SKM-1 (cell line): Measurements from ENCODE around the gene SLC2A13.
"Not testable (repeated sequence)": the region's sequence is repeated elsewhere in the genome, so short reads cannot be mapped to it uniquely, and the experiment has no call there.

Source experiments
- DNase-seq: peaks from one replicate; lab custom pipeline; 2025; ENCODE audit not compliant: unreplicated experiment; lab: John Stamatoyannopoulos, UW

Gene SLC2A13

DNA sequence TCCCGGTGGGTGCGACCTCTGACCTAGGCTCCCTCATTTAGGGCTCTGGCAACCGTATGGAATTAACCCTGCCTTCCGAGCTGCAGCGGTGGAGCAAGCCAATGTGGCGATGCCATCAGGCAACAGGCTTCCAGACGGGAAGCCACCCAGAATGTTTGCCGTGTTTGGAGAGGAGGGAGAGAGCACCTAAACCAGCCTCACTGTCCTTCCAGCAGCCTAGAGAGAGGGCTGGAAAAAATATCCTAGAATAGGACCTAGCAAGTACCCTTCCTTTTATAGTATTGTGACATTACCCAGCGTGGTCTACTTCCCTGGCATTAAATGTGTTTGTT is 287 bp upstream of the SLC2A13 start:
- no peak for DNase-seq

- no peak for DNase-seq
Observed at GRCh38 chr12:40105265-40105514, 691 bp downstream of the SLC2A13 start.

DNA sequence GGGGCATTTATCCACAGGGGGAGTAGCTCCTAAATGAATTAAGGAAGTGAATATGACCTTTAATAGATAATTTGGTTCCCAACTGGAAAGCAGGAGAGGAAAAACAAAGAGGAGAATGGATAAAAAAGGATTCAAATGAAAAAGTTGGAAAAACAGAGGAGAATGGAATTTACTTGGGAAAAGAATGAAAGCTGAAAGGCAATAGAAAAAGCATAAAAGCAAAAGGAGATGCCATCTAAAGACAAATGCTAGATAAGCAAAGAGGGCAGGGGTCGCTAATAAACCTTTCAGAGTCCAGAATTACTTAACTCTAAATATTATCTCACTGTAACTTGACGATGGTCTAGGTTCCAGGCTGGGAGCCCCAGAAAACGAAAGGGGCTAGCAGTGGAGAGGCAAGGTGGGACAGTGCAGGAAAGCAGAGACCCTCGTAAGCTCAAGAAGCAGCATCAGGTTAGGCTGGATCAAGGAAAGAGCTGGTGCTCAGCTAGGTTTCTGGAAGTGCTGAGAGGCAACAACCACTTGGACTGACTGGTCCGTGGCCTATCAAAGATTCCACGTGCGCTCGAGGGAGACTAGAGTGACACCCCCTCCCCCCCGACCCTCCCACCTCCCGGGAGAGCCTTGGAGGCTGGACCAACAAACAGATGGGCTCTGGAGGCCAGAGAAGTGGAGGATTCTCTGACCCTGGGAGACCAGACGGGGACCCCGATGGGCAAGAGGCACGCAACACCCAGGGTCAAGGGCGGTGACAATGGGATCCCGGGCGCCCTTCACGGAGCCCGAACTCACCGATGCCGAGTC is 1.2 kb downstream of the SLC2A13 start:
- no peak for DNase-seq

- no peak for DNase-seq
Observed at GRCh38 chr12:40103043-40103442, 2.8 kb downstream of the SLC2A13 start.

DNA sequence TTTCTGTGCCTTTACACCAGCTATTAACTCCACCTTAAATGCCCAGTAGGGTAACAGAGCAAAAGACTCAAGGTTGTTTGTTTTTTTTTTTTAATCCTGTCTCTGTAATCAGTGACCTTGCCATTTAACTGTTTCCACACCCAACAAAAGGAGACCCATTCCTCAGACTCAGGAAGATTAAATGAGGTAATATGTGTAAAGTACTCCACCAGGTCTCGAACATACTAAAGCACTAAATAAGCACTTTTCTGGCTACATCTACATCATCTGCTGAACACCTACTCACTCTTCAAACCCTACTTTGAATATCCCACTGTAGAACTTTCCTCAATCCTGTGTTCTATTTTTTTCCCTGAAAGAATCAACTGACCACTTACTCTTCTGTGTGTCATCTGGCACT is 4.1 kb downstream of the SLC2A13 start:
- no peak for DNase-seq

DNA sequence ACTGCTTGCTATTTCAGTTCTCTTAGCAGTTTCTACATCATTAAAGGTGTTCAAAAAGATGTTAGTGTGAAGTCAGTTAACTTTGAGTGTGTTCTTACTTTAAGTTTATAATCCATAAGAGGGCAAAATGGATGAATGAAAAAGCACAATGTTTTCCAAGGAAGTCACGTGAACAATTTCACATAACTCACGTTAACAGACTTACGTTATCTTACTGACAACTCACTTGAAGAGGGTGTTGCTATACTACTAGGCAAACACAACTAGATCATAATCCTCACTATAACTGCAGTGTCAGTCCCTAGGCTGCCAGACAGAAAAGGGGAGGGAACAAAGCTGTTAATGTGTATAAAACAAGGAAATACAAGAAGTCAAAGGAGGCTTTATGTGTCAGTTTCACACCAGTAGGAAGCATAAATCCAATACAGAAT is 6.4 kb downstream of the SLC2A13 start:
- DNase-seq: no peak

- no peak for DNase-seq
Observed at GRCh38 chr12:40098406-40099145, 7.3 kb downstream of the SLC2A13 start.

DNA sequence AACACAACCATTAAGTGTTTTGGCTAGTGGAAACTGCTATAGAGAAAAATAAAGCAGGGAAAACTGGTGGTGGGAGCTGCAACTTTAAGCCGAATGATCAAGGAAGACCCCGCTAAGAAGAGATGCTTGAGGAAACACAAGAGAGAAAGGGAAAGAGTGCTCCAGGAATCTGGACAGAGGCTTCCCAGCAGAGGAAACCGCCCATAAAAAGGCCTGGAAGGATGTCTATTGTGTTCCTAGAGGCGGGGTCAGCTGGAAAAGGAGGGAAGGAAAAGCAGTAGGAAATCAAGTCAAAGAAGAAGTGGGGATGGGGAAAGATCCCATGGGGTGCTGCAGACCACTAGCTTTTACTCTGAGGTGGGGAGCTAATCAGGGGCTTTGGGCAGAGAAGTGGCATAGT is 12.4 kb downstream of the SLC2A13 start:
- DNase-seq: no peak

- DNase-seq: no peak
Observed at GRCh38 chr12:40086471-40086870, 19.4 kb downstream of the SLC2A13 start.

DNA sequence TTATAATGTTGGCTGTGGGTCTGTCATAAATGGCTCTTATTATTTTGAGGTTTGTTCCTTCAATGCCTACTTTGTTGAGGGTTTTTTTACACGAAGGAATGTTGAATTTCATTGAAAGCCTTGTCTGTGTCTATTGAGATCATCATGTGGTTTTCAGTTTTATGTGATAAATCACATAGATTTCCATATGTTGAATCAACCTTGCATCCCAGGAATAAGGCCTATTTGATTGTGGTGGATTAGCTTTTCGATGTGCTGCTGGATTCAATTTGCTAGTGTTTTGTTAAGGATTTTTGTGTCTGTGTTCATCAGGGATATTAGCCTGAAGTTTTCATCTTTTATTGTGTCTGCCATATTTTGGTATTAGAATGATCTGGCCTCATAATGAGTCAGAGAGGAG is 27.6 kb downstream of the SLC2A13 start:
- no peak for DNase-seq

GRCh38 chr12:40075458-40075857 is 30.4 kb downstream of the SLC2A13 start:
- DNase-seq: no peak

- DNase-seq: no peak
Observed at GRCh38 chr12:40068416-40068815, 37.5 kb downstream of the SLC2A13 start.

- DNase-seq: no peak
Observed at GRCh38 chr12:40065636-40066035, 40.2 kb downstream of the SLC2A13 start.

DNA sequence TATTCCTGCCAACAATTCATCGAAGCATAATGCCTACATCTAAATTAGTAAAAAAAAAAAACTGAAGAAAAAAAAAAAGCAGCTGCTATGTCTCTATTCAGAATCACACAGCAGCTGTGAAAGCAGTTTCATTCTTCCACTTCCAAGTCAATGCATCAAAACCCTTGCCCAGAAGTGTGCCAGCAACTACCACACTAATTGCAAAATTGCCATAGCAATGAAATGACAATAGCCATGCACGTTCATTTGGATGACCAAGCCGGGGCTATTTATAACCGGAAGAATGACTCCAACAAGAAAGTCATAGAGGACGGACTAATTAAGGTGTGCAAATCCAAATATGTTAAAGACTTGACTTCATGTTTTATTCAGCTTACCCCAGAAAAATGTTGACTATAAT is 42.5 kb downstream of the SLC2A13 start:
- DNase-seq: no peak

- no peak for DNase-seq
Observed at GRCh38 chr12:40058721-40059190, 47.1 kb downstream of the SLC2A13 start.

- DNase-seq: no peak
Observed at GRCh38 chr12:40056373-40056772, 49.5 kb downstream of the SLC2A13 start.

GRCh38 chr12:40055776-40056175 is 50.1 kb downstream of the SLC2A13 start:
- no peak for DNase-seq

DNA sequence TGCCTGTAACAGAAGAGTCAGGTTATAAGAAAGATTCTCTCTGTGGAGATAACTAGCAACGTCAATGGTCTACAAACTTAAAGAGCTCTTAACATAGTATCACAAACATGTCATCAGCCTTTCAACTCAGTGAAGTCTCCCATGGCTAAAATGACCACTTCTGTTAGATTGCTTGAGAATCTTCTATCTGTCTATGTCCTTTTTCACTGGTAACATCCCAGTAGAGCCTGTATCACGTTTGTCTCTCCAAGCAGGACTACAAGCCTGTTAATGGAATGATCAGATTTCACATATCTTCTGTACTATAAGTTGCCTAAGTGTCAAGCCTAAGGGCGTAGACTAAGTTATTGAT is 50.7 kb downstream of the SLC2A13 start:
- DNase-seq: no peak

GRCh38 chr12:40054555-40055227 is 51.2 kb downstream of the SLC2A13 start:
- DNase-seq: no peak

DNA sequence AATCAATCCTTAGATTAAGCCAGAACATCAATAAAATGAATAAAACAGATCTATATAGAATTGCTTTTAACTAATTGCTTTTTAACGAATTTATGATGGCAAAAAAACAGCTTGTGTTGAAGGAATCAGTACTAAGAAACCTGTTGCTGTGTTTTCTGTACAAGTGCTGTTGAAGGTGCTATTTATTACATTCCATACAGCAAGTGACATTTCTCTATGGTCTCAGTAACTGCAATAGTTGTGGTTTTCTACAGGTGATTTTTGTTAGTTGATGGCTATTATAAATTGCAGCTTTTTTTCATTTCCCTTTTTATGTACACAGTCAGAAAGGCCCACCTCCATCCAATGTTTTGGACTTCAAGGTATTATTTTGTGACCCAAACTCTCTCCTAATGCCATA is 56.6 kb downstream of the SLC2A13 start:
- no peak for DNase-seq

DNA sequence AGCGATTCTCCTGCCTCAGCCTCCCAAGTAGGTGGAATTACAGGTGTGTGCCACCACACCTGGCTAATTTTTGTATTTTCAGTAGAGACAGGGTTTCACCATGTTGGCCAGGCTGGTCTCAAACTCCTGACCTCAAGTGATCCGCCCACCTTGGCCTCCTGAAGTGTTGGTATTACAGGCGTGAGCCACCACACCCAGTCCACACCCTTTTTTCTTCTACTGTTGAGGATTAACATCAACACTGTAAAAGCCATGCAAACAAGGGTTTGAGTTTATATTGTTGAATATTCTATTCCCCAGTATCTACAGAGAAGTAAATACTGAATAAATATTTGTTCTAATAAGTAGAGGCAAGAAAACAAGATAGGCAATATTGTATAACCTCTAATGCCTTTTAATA is 58.9 kb downstream of the SLC2A13 start:
- DNase-seq: not testable (repeated sequence)

DNA sequence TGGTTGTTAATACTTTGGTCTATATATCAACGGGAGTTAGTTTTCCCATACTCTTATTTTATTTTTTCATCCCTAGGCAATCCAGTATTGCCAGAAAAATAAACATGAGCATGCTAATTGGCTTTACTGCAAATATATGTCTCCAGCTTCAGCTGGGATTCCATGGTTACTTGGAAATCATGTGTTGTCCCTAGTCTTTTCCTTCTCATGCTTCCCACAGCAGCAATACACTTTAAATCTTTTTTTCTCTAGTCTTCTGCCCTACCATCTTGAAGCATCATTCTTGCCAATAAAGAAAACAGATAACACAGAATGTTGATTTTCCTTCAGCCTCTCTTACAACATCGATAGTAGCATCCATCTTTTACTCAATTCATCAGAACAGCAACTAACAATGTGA is 60.2 kb downstream of the SLC2A13 start:
- DNase-seq: no peak
